Measurements from ENCODE around the gene HAPSTR1. TPM values are rescaled to one million over a fixed set of nuclear protein-coding genes. Genes with fewer than 3 reads are reported as not detected.

HAPSTR1 gene
- total RNA-seq, 1 donor = 77.6 TPM

DNA sequence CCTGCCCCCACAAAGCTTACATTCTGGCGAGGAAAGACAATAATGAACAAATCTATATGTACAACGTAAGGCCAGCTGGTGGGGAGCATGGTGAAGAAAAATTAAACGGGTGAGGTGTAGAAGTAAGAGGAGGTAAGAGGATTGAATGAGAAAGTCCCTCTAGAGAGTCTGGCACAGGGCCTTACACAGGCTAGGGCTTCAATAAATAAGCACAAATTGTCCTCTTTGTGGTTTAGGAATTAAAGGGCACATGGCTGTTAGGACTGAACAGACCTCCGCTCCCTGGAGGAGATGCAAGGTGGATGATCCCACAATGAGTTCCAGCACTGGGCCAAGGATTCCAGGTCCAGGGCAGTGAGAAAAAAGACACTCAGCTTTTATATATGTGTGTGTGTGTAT lies 43.1 kb upstream of the HAPSTR1 start:
- TF ChIP-seq, protein P1, sequence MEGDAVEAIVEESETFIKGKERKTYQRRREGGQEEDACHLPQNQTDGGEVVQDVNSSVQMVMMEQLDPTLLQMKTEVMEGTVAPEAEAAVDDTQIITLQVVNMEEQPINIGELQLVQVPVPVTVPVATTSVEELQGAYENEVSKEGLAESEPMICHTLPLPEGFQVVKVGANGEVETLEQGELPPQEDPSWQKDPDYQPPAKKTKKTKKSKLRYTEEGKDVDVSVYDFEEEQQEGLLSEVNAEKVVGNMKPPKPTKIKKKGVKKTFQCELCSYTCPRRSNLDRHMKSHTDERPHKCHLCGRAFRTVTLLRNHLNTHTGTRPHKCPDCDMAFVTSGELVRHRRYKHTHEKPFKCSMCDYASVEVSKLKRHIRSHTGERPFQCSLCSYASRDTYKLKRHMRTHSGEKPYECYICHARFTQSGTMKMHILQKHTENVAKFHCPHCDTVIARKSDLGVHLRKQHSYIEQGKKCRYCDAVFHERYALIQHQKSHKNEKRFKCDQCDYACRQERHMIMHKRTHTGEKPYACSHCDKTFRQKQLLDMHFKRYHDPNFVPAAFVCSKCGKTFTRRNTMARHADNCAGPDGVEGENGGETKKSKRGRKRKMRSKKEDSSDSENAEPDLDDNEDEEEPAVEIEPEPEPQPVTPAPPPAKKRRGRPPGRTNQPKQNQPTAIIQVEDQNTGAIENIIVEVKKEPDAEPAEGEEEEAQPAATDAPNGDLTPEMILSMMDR (IDR thresholded peaks at IDR 0.05; ENCODE audit: insufficient read depth, low read length) = no peak
- H3K4me3 ChIP-seq (ENCODE audit: low read depth, low read length) = no peak overlapping the region
- DNase-seq (ENCODE audit: low read depth) = no peak

DNA sequence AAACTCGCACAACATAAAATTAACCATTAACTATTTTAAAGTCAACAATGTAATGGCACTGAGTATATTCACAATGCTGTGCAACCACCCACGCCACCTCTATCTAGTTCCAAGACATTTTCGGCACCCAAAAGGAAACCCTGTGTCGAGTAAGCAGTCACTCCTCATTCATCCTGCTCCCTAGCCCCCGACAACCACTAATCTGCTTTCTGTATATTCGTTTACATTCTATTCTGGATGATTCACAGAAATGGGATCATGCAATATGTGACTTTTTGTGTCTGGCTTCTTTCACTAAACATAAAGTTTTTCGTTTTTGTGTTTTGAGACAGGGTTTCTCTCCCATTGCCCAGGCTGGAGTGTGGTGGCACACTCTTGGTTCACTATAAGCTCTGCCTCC lies 42.2 kb upstream of the HAPSTR1 start:
- no peak overlapping the region for H3K4me3 ChIP-seq (ENCODE audit: low read depth, low read length)
- TF ChIP-seq, protein P1 (IDR thresholded peaks at IDR 0.05; ENCODE audit: insufficient read depth, low read length) = no peak
- DNase-seq (ENCODE audit: low read depth) = peak; percentile 71

DNA sequence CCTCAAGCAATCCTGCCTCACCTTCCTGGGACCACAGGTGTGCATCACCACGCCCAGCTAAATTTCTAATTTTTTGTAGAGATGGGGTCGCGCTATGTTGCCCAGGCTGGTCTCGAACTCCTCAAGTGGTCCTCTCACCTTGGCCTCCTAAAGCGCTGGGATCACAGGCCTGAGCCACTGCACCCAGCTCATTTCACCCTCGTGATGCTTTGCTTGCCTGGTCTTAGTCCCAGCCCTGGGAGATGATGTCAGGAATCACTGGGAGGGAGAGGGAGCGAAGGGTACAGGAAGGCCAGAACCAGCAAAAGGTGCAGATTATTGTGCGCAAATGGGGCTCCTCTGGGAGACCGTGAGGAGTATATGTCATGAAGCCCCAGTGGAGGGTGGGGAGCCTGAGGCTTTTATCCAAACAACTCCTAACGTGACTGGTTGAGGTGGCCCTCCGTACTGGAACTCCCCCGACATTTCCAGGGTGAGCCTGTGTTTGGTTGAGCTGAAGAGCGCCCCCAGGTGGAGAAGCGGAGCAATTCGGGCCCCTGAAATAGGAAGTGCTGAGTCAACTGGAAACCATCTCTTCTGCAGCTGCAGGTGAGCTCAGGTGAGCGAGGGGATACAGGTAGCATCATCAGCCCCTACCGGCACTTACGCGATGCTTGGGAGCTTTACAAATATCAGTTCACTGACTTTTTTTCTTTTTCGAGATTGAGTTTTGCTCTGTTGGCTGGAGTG lies 41.2 kb upstream of the HAPSTR1 start:
- TF ChIP-seq, protein P1 (IDR thresholded peaks at IDR 0.05; ENCODE audit: insufficient read depth, low read length) = peak; percentile 35
- DNase-seq (ENCODE audit: low read depth) = no peak
- H3K4me3 ChIP-seq (ENCODE audit: low read depth, low read length) = no peak overlapping the region

DNA sequence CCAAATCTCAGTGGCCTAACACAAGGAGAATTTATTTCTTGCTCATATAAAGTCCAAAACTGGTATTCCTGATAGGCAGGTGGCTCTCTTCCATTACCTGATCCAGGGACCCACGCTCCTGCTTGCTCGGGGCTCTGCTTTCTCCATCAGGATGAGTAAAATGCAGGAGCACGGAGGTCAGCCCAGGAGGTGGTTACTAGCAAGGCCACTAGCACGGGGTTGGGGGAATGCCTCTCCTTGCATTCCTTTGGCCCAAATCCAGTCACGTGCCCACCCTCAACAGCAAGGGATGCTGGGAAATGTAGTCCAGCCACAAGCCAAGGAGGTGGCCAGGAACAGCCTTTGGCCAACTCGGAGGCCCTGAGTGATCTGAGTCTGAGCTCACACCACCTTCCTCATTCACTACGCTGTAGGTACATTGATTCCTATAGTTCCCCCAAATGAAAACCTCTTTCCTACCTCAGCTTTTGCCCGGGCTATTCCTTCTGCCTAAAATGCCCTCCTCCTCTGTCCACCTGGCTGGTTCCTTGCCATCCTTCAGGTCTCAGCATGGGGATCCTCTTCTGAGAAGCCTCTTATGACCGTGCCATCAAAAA lies 38.3 kb upstream of the HAPSTR1 start:
- no peak overlapping the region for H3K4me3 ChIP-seq (ENCODE audit: low read depth, low read length)
- TF ChIP-seq, protein P1 (IDR thresholded peaks at IDR 0.05; ENCODE audit: insufficient read depth, low read length) = no peak
- DNase-seq (ENCODE audit: low read depth) = peak; percentile 73

DNA sequence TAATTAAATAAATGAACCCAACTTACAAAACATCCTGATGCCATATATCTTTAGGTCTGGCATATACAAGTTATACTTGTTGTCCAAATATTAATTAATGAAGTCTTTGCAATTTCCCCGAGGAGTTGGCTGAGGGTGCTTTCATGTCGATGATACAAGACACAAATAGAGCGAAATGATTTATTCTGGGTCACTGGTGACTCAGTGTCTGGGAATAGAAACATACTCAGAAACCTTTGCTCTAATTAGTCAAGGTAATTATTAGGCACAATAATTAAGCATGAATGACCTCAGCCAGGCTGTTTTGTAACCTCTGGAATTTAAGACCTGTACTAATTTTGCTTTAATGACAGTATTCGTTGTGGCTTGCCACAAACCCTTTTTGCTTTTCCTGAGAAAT lies 37.0 kb upstream of the HAPSTR1 start:
- TF ChIP-seq, protein P1 (IDR thresholded peaks at IDR 0.05; ENCODE audit: insufficient read depth, low read length) = no peak
- DNase-seq (ENCODE audit: low read depth) = no peak

DNA sequence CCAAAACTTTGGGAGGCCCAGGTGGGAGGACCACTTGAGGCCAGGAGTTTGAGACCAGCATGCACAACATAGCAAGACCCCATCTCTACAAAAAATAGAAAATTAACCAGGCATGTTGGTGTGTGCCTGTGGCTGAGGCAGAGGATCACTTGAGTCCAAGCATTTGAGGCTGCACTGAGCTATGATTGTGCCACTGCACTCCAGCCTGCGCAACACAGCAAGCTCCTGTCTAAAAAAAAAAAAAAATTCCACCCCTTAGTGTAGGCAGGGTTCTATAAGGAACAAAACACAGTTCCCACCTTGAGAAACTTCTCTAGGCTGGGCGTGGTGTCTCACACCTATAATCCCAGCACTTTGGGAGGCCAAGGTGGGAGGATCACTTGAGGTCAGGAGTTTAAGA lies 36.3 kb upstream of the HAPSTR1 start:
- TF ChIP-seq, protein P1 (IDR thresholded peaks at IDR 0.05; ENCODE audit: insufficient read depth, low read length) = no peak
- DNase-seq (ENCODE audit: low read depth) = no peak
- H3K4me3 ChIP-seq (ENCODE audit: low read depth, low read length) = no peak overlapping the region

More for the DNA sequence above, 37.0 kb upstream of the HAPSTR1 start:
- no peak overlapping the region for H3K4me3 ChIP-seq (ENCODE audit: low read depth, low read length)

Measured in fibroblast of the aortic adventitia (primary cell).